HL-60 (cell line): Measurements from ENCODE around the gene TPH2.

Experiments used
- DNase-seq, 2 experiments: peaks; one replicate each; pipeline ENCODE4 v3.0.0-alpha.2; 2010 to 2020; ENCODE audit warnings: low read depth in 1 of 2, low spot score in 1 of 2
- H3K27ac ChIP-seq: fragments of 250-450 bp; sonication (Bioruptor Pico); replicated peaks from 2 replicates; pipeline ENCODE4 v1.5.1; 2020; ENCODE audit warnings: mild to moderate bottlenecking, moderate library complexity
- H3K27me3 ChIP-seq: fragments of 250-450 bp; sonication (Bioruptor Pico); 2 replicates; pipeline ENCODE4 v1.5.1; 2021; ENCODE audit warnings: mild to moderate bottlenecking, moderate library complexity; ENCODE audit not compliant: insufficient read depth, poor library complexity, severe bottlenecking
- H3K4me3 ChIP-seq: replicated peaks from 2 replicates; pipeline ENCODE4 v1.5.1; 2011; ENCODE audit warnings: mild to moderate bottlenecking, control low read depth, low read length; ENCODE audit not compliant: insufficient read depth
- GABPA ChIP-seq: IDR thresholded peaks from 2 replicates; pipeline ENCODE4 v1.6.1; 2012; ENCODE audit warnings: low read depth
- POLR2AphosphoS5 ChIP-seq: IDR thresholded peaks from 2 replicates; pipeline ENCODE4 v1.6.1; 2012; ENCODE audit warnings: low read depth
- REST ChIP-seq: IDR thresholded peaks from 2 replicates; pipeline ENCODE4 v1.6.1; 2012; ENCODE audit warnings: low read depth; ENCODE audit not compliant: insufficient replicate concordance
- SPI1 ChIP-seq: IDR thresholded peaks from 2 replicates; pipeline ENCODE4 v1.6.1; 2012; ENCODE audit warnings: low read depth, mild to moderate bottlenecking, borderline replicate concordance
- TF ChIP-seq, protein P1 (sequence below): IDR thresholded peaks from one replicate; pipeline ENCODE4 v1.5.1; 2011; ENCODE audit warnings: low read length, control low read depth, inconsistent platforms; ENCODE audit not compliant: insufficient read depth

The TPH2 gene

DNA sequence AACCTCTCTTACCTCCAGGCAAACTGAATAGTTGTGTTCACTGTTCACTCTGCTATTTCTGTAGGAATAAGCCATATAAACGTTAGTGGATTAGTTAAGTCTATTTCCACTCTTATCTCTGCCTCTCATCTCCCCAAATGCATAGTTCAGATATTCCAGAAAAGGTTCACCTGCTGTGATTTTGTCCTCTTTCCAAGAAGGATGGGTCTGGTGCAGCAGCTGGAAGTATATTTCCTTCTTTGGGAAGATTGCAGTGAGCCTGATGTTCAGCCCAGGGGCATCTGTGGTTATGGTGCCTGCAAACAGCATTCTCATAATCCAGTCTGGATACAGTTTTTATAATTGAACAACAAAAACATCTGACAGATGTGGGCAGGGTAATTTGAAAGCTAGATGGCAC is 97.7 kb downstream of the TPH2 start:
- Histone ChIP-seq H3K27me3 (no peaks in the 10 kb centered on the region), H3K27ac (no peak overlapping the region), H3K4me3 (no peak overlapping the region)
- no peak for DNase-seq
- no peak for TF ChIP-seq SPI1
- no peak for TF ChIP-seq GABPA
- TF ChIP-seq, protein P1, sequence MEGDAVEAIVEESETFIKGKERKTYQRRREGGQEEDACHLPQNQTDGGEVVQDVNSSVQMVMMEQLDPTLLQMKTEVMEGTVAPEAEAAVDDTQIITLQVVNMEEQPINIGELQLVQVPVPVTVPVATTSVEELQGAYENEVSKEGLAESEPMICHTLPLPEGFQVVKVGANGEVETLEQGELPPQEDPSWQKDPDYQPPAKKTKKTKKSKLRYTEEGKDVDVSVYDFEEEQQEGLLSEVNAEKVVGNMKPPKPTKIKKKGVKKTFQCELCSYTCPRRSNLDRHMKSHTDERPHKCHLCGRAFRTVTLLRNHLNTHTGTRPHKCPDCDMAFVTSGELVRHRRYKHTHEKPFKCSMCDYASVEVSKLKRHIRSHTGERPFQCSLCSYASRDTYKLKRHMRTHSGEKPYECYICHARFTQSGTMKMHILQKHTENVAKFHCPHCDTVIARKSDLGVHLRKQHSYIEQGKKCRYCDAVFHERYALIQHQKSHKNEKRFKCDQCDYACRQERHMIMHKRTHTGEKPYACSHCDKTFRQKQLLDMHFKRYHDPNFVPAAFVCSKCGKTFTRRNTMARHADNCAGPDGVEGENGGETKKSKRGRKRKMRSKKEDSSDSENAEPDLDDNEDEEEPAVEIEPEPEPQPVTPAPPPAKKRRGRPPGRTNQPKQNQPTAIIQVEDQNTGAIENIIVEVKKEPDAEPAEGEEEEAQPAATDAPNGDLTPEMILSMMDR = no peak
- TF ChIP-seq REST = no peak
- TF ChIP-seq POLR2AphosphoS5 = no peak

DNA sequence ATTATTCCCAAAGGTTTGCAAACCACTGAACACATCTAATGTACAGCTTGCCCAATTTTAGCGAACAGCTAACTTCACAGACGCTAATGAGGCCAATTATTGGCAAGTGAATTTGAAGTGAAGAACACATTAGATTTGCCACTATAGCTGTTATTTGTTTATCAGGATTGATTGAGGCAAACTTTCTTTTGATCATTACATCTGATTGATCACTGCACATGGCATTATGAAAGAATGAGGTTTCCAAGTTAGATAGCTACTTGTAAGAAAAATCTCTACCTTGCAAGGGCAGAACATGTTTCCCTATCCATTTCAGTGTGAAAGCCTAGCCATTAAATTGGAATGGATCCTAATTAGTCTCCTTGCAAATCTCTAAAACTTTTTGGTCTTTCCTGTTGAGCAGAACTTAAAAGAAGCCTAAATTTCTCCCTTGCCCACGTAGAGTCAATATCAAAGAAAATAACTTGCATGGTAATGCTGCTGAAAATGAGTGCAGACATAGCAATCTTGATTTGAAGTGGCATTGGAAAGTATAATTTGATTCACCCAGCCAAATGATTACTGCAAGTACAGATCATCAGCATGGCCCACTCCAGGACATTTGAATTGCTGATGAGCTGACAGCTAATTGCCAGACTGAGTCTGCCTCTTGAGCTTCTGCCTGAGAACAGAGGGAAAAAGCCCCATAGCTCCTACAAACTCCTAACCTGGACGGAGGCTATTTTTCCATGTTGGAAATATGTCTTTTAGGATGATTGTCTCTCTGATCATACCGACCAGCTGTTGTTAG is 98.6 kb downstream of the TPH2 start:
- H3K27ac ChIP-seq = no peak overlapping the region
- no peaks in the 10 kb centered on the region for H3K27me3 ChIP-seq
- TF ChIP-seq REST (no peak), SPI1 (no peak), GABPA (no peak), POLR2AphosphoS5 (no peak)
- TF ChIP-seq, protein P1 = no peak
- no peak overlapping the region for H3K4me3 ChIP-seq
- no peak for DNase-seq

DNA sequence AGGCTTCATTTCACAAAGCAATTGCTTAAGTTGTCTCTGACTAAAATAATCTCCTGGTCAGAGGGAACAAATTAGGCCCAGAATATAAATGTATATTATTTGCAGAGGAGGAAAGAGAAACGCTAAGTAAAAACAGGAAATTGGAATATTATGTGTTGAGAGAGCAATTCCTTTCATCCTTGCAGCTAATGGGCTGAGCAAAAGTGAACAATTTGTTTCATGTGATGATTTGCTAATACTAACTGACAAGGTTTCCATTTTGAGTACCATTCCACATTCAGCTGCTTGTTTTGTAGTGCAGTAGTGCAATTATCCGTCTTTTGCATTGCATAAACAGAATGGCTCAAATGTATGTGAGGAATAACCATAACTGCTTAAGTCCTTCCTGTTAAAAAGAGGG is 103.2 kb downstream of the TPH2 start:
- H3K27ac ChIP-seq = no peak overlapping the region
- TF ChIP-seq, protein P1 = no peak
- no peak for TF ChIP-seq GABPA
- TF ChIP-seq REST = no peak
- no peak for TF ChIP-seq SPI1
- TF ChIP-seq POLR2AphosphoS5 = no peak
- no peak overlapping the region for H3K4me3 ChIP-seq
- no peak for DNase-seq
- no peaks in the 10 kb centered on the region for H3K27me3 ChIP-seq
